Measurements from ENCODE around the gene RNU1-4. TPM values are rescaled to one million over a fixed set of nuclear protein-coding genes. Genes with fewer than 3 reads are reported as not detected.
"Not testable (repeated sequence)": the region's sequence is repeated elsewhere in the genome, so short reads cannot be mapped to it uniquely, and the experiment has no call there.

The RNU1-4 gene
- total RNA-seq, 3 donors from 2014 or later (not counting 1 experiment from before 2014, with no cell fraction given) = 2,937 to 3,261 (median 3,038) TPM

- H3K27ac ChIP-seq (ENCODE audit: low read length); H3K9me3 ChIP-seq (ENCODE audit: control insufficient read depth, insufficient read depth, low read length); H3K27me3 ChIP-seq (ENCODE audit: control insufficient read depth, insufficient read depth, low read length); H3K4me3 Mint-ChIP-seq; H3K9me3 Mint-ChIP-seq; DNase-seq; H3K4me1 Mint-ChIP-seq; H3K4me1 ChIP-seq (ENCODE audit: control insufficient read depth, insufficient read depth, low read length); H3K36me3 ChIP-seq (ENCODE audit: control insufficient read depth, insufficient read depth, low read length); intact Hi-C loops (cut with micrococcal nuclease); H3K27me3 Mint-ChIP-seq (ENCODE audit: low read depth in 2 of 2); H3K36me3 Mint-ChIP-seq; ATAC-seq; H3K4me3 ChIP-seq (ENCODE audit: low read length); H3K27ac Mint-ChIP-seq: not testable (repeated sequence)
- WGBS (ENCODE audit: insufficient coverage) = 67% methylated on average over 1 of the region's 3 CpGs
Measured at GRCh38 chr1:16787175-16787574, 46.9 kb downstream of the RNU1-4 start.

GRCh38 chr1:16787711-16788110 is 47.4 kb downstream of the RNU1-4 start:
- H3K4me3 Mint-ChIP-seq; DNase-seq; H3K9me3 Mint-ChIP-seq; H3K4me3 ChIP-seq (ENCODE audit: low read length); H3K27me3 ChIP-seq (ENCODE audit: control insufficient read depth, insufficient read depth, low read length); H3K27me3 Mint-ChIP-seq (ENCODE audit: low read depth in 2 of 2); H3K27ac Mint-ChIP-seq; H3K27ac ChIP-seq (ENCODE audit: low read length); H3K4me1 ChIP-seq (ENCODE audit: control insufficient read depth, insufficient read depth, low read length); H3K36me3 Mint-ChIP-seq; H3K36me3 ChIP-seq (ENCODE audit: control insufficient read depth, insufficient read depth, low read length); intact Hi-C loops (cut with micrococcal nuclease); H3K4me1 Mint-ChIP-seq; H3K9me3 ChIP-seq (ENCODE audit: control insufficient read depth, insufficient read depth, low read length); ATAC-seq: not testable (repeated sequence)
- WGBS (ENCODE audit: insufficient coverage) = 44% methylated on average over 2 of the region's 5 CpGs

Other genes starting within 250 kb of the RNU1-4 start
- gene RNU1-1, start 226.2 kb upstream of the RNU1-4 start, total RNA-seq = 1,000 to 10,000 TPM; 2,937 to 3,261 (median 3,038) TPM
- gene NBPF1, start 127.0 kb upstream of the RNU1-4 start, total RNA-seq = 10 to 100 TPM; 18.4 to 26.0 (median 22.8) TPM
- 1,000 to 10,000 TPM; 2,937 to 3,261 (median 3,038) TPM for gene RNU1-3, start 73.6 kb upstream of the RNU1-4 start, total RNA-seq
- gene RNU1-2, start 155.5 kb downstream of the RNU1-4 start, total RNA-seq = 1,000 to 10,000 TPM; 2,937 to 3,261 (median 3,038) TPM
- gene CROCC, start 181.4 kb downstream of the RNU1-4 start, total RNA-seq = 10 to 100 TPM; 51.7 to 62.9 (median 59.1) TPM
- under 1 TPM in 1 of 3 donors, not detected in 2; 0.15 TPM for gene MFAP2, start 240.1 kb downstream of the RNU1-4 start, total RNA-seq